ENCODE data around the gene OR2V1. TPM values are rescaled to one million over a fixed set of nuclear protein-coding genes. Genes with fewer than 3 reads are reported as not detected.
"Not testable (repeated sequence)": the region's sequence is repeated elsewhere in the genome, so short reads cannot be mapped to it uniquely, and the experiment has no call there.

OR2V1 gene
- total and polyA plus RNA-seq, 4 experiments from 2014 or later: not detected

- H3K4me3 Mint-ChIP-seq; DNase-seq; CTCF ChIA-PET (ENCODE audit: partially characterized antibody); H3K36me3 Mint-ChIP-seq; H3K9me3 Mint-ChIP-seq; intact Hi-C loops (cut with micrococcal nuclease); H3K27ac ChIP-seq (ENCODE audit: low read depth, low read length); H3K4me3 ChIP-seq (ENCODE audit: low read length in 2 of 2); H3K9me3 ChIP-seq (ENCODE audit: control insufficient read depth in 1 of 2, low read length in 2 of 2); H3K4me1 ChIP-seq (ENCODE audit: insufficient read depth, low read length); H3K36me3 ChIP-seq (ENCODE audit: insufficient read depth, low read length); H3K27ac Mint-ChIP-seq; POLR2A ChIA-PET (ENCODE audit: partially characterized antibody): not testable (repeated sequence)
- Mint-ChIP-seq H3K27me3 (peaks cover 30 to 36% of the 10 kb centered on the region in 2 donors), H3K4me1 (peaks cover 3 to 16% (median 10%) of the 10 kb centered on the region in 4 donors)
- H3K27me3 ChIP-seq (ENCODE audit: insufficient read depth, low read length): peaks cover 14% of the 10 kb centered on the region
These were observed 33.6 kb downstream of the OR2V1 start for GRCh38 chr5:181097383-181097753.

- H3K4me1 ChIP-seq (ENCODE audit: insufficient read depth, low read length); H3K27ac Mint-ChIP-seq; H3K27ac ChIP-seq (ENCODE audit: low read depth, low read length); H3K9me3 Mint-ChIP-seq; H3K36me3 Mint-ChIP-seq; intact Hi-C loops (cut with micrococcal nuclease); H3K4me3 ChIP-seq (ENCODE audit: low read length in 2 of 2); CTCF ChIA-PET (ENCODE audit: partially characterized antibody); POLR2A ChIA-PET (ENCODE audit: partially characterized antibody); H3K9me3 ChIP-seq (ENCODE audit: control insufficient read depth in 1 of 2, low read length in 2 of 2); H3K36me3 ChIP-seq (ENCODE audit: insufficient read depth, low read length); DNase-seq; H3K4me3 Mint-ChIP-seq: not testable (repeated sequence)
- Mint-ChIP-seq H3K27me3 (peaks cover 30 to 40% of the 10 kb centered on the region in 2 donors), H3K4me1 (peaks cover 3 to 16% (median 10%) of the 10 kb centered on the region in 4 donors)
- peaks cover 14% of the 10 kb centered on the region for H3K27me3 ChIP-seq (ENCODE audit: insufficient read depth, low read length)
These were observed 34.1 kb downstream of the OR2V1 start for GRCh38 chr5:181096721-181097382.

GRCh38 chr5:181095162-181095561 is 35.8 kb downstream of the OR2V1 start:
- H3K27me3 Mint-ChIP-seq: peaks cover 29 to 38% of the 10 kb centered on the region in 2 donors
- H3K27me3 ChIP-seq (ENCODE audit: insufficient read depth, low read length): peaks cover 14% of the 10 kb centered on the region
- CTCF ChIA-PET (ENCODE audit: partially characterized antibody); H3K4me3 ChIP-seq (ENCODE audit: low read length in 2 of 2); H3K27ac ChIP-seq (ENCODE audit: low read depth, low read length); H3K9me3 Mint-ChIP-seq; H3K36me3 ChIP-seq (ENCODE audit: insufficient read depth, low read length); H3K9me3 ChIP-seq (ENCODE audit: control insufficient read depth in 1 of 2, low read length in 2 of 2); H3K27ac Mint-ChIP-seq; intact Hi-C loops (cut with micrococcal nuclease); H3K4me3 Mint-ChIP-seq; H3K4me1 ChIP-seq (ENCODE audit: insufficient read depth, low read length); DNase-seq; POLR2A ChIA-PET (ENCODE audit: partially characterized antibody); H3K36me3 Mint-ChIP-seq: not testable (repeated sequence)
- H3K4me1 Mint-ChIP-seq: peaks cover 1 to 14% (median 9%) of the 10 kb centered on the region in 4 donors

- Mint-ChIP-seq H3K4me3 (no peak overlapping the region), H3K27me3 (peaks cover 13 to 24% of the 10 kb centered on the region in 2 donors), H3K4me1 (no peaks in the 10 kb centered on the region), H3K9me3 (peaks cover 0 to 2% (median 0%) of the 10 kb centered on the region in 8 donors), H3K27ac (no peak overlapping the region), H3K36me3 (no peaks in the 10 kb centered on the region)
- Histone ChIP-seq H3K36me3 (ENCODE audit: insufficient read depth, low read length) (no peaks in the 10 kb centered on the region), H3K4me3 (ENCODE audit: low read length in 2 of 2) (no peak overlapping the region), H3K9me3 (ENCODE audit: control insufficient read depth in 1 of 2, low read length in 2 of 2) (no peaks in the 10 kb centered on the region), H3K27me3 (ENCODE audit: insufficient read depth, low read length) (no peaks in the 10 kb centered on the region), H3K27ac (ENCODE audit: low read depth, low read length) (no peak overlapping the region), H3K4me1 (ENCODE audit: insufficient read depth, low read length) (no peaks in the 10 kb centered on the region)
- intact Hi-C loops (cut with micrococcal nuclease): no loop called here
- ChIA-PET CTCF (ENCODE audit: partially characterized antibody) (no interaction called here), POLR2A (ENCODE audit: partially characterized antibody) (no interaction called here)
- DNase-seq: no peak
These were observed 38.5 kb downstream of the OR2V1 start for GRCh38 chr5:181092428-181092827.

- Mint-ChIP-seq H3K4me1 (no peaks in the 10 kb centered on the region), H3K27ac (no peak overlapping the region), H3K27me3 (peaks cover 19 to 27% of the 10 kb centered on the region in 2 donors), H3K9me3 (peaks cover 0 to 2% (median 0%) of the 10 kb centered on the region in 8 donors), H3K4me3 (no peak overlapping the region), H3K36me3 (no peaks in the 10 kb centered on the region)
- DNase-seq: no peak
- ChIA-PET POLR2A (ENCODE audit: partially characterized antibody) (no interaction called here), CTCF (ENCODE audit: partially characterized antibody) (no interaction called here)
- no peaks in the 10 kb centered on the region for H3K4me1 ChIP-seq (ENCODE audit: insufficient read depth, low read length)
- intact Hi-C loops (cut with micrococcal nuclease): no loop called here
- H3K27me3 ChIP-seq (ENCODE audit: insufficient read depth, low read length): no peaks in the 10 kb centered on the region
- H3K27ac ChIP-seq (ENCODE audit: low read depth, low read length): no peak overlapping the region
- no peaks in the 10 kb centered on the region for H3K36me3 ChIP-seq (ENCODE audit: insufficient read depth, low read length)
- H3K4me3 ChIP-seq (ENCODE audit: low read length in 2 of 2): no peak overlapping the region
- H3K9me3 ChIP-seq (ENCODE audit: control insufficient read depth in 1 of 2, low read length in 2 of 2): no peaks in the 10 kb centered on the region
These were observed 42.7 kb downstream of the OR2V1 start for GRCh38 chr5:181088289-181088688.

- Histone ChIP-seq H3K27ac (ENCODE audit: low read depth, low read length) (no peak overlapping the region), H3K4me1 (ENCODE audit: insufficient read depth, low read length) (no peaks in the 10 kb centered on the region), H3K36me3 (ENCODE audit: insufficient read depth, low read length) (no peaks in the 10 kb centered on the region), H3K27me3 (ENCODE audit: insufficient read depth, low read length) (no peaks in the 10 kb centered on the region), H3K9me3 (ENCODE audit: control insufficient read depth in 1 of 2, low read length in 2 of 2) (no peaks in the 10 kb centered on the region), H3K4me3 (ENCODE audit: low read length in 2 of 2) (no peak overlapping the region)
- ChIA-PET POLR2A (ENCODE audit: partially characterized antibody) (no interaction called here), CTCF (ENCODE audit: partially characterized antibody) (no interaction called here)
- intact Hi-C loops (cut with micrococcal nuclease): no loop called here
- Mint-ChIP-seq H3K36me3 (no peaks in the 10 kb centered on the region), H3K4me3 (no peak overlapping the region), H3K27ac (no peak overlapping the region), H3K4me1 (no peaks in the 10 kb centered on the region), H3K9me3 (no peaks in the 10 kb centered on the region), H3K27me3 (peaks cover 19 to 27% of the 10 kb centered on the region in 2 donors)
- DNase-seq: no peak
These were observed 43.7 kb downstream of the OR2V1 start for GRCh38 chr5:181087309-181087708.

- no peaks in the 10 kb centered on the region for H3K4me1 ChIP-seq (ENCODE audit: insufficient read depth, low read length)
- CTCF ChIA-PET (ENCODE audit: partially characterized antibody): no interaction called here
- Mint-ChIP-seq H3K4me3 (no peak overlapping the region), H3K4me1 (no peaks in the 10 kb centered on the region), H3K27me3 (peaks cover 19 to 27% of the 10 kb centered on the region in 2 donors), H3K9me3 (no peaks in the 10 kb centered on the region), H3K27ac (no peak overlapping the region), H3K36me3 (no peaks in the 10 kb centered on the region)
- no peak overlapping the region for H3K27ac ChIP-seq (ENCODE audit: low read depth, low read length)
- intact Hi-C loops (cut with micrococcal nuclease): no loop called here
- no peak for DNase-seq
- no peaks in the 10 kb centered on the region for H3K27me3 ChIP-seq (ENCODE audit: insufficient read depth, low read length)
- no peaks in the 10 kb centered on the region for H3K36me3 ChIP-seq (ENCODE audit: insufficient read depth, low read length)
- no peaks in the 10 kb centered on the region for H3K9me3 ChIP-seq (ENCODE audit: control insufficient read depth in 1 of 2, low read length in 2 of 2)
- no peak overlapping the region for H3K4me3 ChIP-seq (ENCODE audit: low read length in 2 of 2)
- POLR2A ChIA-PET (ENCODE audit: partially characterized antibody): no interaction called here
These were observed 44.1 kb downstream of the OR2V1 start for GRCh38 chr5:181086884-181087205.
